Measurements from ENCODE around the gene RGS14.
"Not testable (repeated sequence)": the region's sequence is repeated elsewhere in the genome, so short reads cannot be mapped to it uniquely, and the experiment has no call there.

Gene RGS14

DNA sequence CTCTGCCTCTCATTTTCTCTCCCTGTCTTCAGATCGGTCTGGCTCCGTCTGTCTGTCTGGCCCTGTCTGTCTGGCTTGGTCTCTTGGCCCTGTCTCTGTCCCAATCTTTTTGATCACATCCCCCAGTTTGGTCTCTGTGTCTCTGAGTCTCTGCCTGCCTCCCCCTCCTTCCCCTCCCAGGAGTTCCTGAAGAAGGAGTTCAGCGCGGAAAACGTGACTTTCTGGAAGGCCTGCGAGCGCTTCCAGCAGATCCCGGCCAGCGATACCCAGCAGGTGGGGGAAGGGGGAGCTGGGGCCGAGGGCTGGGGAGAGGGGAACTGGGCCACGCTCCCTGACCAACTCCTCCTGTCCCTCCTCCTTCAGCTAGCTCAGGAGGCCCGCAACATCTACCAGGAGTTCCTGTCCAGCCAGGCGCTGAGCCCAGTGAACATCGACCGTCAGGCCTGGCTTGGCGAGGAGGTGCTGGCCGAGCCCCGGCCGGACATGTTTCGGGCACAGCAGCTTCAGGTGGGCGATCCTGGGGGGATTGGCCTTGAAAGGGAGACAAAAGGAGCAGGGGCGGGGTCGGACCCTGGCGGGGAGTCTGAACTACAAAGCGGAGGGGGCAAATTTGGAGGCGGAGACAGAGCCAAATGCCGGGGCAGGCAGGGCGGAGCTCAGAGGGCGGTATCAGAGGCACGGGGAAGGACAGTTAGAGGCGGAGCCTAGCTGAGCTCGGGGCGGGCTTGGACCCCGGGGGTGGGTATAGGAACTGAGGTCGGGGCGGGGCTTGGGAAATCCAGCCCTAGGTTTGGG, 9.0 kb downstream of the RGS14 start:
- DNase-seq = no peak

DNA sequence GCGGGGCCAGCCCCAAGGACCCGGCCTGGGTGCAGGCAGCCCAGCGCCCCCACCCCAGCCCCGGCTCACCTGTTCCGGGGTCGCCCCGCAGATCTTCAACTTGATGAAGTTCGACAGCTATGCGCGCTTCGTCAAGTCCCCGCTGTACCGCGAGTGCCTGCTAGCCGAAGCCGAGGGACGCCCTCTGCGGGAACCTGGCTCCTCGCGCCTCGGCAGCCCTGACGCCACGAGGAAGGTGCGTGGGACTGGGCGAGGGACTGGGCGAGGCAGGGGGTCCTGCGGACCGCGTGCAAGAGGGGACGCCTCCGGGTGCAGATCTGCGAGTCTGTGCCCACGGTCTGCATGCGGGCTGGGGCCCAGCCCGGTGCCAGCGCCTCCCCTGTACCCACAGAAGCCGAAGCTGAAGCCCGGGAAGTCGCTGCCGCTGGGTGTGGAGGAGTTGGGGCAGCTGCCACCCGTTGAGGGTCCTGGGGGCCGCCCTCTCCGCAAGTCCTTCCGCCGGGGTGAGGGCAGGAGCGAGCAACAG, 9.7 kb downstream of the RGS14 start:
- no peak for DNase-seq

DNA sequence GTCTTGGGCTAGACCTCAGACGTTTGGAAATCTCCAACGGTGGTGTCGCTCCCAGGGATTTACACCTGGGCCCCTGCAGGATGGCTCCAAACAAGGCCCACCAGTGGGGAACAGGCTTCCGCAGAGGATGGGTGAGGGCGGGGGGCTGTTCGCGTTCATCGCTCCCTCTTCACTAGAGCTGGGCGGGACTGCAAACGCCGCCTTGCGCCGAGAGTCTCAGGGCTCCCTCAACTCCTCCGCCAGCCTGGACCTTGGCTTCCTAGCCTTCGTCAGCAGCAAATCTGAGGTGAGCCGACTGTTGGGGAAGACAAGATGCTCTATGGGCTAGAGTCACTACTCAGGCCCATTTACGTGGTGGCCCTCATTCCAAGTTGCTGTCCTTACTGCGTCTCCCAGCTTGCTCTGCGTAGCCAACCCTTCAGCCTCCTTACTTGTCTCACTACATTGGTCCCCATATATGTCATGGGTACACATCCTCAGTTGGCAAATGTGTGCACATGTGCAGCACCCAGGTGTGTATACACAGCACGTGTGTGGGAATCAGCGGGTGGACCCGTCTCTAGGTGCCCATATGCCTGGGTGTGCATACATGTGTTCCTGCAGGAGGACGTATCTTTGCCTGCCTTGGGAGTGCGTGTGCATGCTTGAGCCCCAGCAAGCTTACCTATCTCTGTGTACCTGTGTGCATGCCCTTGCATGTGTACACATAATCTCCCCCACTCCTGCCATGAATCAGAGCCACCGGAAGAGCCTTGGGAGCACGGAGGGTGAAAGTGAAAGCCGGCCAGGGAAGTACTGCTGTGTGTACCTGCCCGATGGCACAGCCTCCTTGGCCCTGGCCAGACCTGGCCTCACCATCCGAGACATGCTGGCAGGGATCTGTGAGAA, 10.5 kb downstream of the RGS14 start:
- DNase-seq = no peak

DNA sequence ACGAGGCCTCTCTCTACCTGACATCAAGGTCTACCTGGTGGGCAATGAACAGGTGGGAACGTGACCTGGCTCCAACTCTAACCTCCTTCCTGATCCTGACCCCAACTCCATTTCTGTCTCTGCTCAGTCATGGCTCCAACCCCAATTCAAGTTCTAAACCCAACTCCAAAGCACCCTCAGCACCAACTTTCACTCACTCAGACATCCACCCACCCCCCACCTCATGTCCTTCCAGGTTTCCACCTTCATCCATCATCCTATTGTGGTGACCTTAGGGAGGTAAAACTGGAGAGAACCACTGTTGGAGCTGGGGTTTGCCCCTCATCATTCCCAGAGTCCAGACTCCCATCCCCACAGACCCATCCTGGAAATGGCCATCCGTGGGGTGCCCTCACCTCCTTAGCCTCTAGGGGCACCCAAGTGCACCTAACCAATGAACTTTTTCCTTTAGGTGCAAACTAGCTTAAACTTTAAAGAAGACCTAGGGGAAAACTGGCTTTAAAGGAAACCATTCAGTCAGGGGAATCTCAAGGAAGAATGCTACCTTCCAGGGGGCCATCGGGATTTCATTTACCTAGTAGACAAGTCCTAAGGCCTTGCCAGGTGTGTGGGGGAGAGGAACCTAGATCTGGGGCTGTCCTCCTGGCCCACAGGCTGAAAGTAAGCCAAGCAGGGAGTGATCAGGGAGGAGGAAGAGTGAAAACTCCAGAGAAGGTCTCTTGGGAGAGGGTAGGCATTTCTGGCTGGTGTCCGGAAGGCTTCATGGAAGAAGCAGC, 11.3 kb downstream of the RGS14 start:
- no peak for DNase-seq

DNA sequence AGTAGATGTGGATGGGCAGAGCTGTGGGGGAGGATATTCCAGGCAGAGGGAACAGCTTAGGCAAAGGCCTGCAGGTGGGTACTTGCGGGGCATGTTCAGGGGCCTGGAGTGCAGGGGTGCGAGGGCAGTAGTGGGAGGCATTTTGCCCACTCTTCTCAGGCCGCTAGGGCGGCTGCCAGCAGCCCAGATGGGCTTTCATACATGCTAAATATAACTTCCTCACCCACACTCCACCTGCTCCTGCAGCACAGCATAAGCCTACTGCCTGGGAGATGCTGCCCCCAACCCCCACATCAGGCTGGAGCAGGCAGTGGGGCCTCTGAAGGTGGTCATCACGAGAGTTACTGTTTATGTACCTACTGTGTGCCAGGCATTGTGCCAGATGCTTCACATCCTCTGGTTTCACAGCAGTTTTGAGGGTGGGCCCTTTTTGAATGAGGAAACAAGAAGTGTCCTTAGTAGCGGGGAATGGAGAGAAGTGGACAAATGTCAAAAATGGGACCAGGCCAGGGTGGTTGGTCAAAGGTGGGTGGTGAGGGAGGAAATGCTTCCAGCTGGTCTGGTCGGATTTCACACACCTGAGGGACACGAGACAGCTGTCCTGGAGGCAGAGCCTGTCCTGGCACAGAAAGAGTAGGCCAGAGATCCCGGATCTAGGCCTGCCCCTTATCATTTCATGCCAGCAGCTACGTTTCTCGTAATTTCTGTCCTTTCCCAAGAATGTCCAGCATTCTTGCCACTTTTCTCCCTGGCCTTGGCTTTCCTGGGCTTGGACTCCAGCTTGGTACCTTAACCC, 12.1 kb downstream of the RGS14 start:
- no peak for DNase-seq

DNA sequence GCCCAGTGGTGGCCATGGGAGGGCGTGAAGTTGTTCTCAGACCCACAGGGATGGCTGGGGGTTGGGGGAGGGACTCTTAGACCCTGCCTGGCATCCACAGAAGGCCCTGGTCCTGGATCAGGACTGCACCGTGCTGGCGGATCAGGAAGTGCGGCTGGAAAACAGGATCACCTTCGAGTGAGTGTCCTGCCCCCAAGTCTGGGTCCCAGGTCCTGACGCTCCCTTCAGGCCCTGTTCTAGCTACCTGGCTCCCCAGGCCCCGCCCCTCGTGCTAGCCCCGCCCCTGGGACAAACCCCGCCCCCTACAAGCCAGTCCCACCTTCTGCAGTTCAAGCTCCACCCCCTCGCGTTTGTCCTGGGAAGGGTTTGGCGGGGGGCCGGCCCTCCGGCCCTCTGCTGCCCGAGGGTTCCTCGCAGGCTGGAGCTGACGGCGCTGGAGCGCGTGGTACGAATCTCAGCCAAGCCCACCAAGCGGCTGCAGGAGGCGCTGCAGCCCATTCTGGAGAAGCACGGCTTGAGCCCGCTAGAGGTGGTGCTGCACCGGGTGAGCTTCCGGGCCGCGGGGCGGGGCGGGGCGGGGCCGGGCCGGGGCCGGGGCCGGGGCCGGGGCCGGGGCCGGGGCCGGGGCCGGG, 12.9 kb downstream of the RGS14 start:
- DNase-seq = peak; percentile 62

DNA sequence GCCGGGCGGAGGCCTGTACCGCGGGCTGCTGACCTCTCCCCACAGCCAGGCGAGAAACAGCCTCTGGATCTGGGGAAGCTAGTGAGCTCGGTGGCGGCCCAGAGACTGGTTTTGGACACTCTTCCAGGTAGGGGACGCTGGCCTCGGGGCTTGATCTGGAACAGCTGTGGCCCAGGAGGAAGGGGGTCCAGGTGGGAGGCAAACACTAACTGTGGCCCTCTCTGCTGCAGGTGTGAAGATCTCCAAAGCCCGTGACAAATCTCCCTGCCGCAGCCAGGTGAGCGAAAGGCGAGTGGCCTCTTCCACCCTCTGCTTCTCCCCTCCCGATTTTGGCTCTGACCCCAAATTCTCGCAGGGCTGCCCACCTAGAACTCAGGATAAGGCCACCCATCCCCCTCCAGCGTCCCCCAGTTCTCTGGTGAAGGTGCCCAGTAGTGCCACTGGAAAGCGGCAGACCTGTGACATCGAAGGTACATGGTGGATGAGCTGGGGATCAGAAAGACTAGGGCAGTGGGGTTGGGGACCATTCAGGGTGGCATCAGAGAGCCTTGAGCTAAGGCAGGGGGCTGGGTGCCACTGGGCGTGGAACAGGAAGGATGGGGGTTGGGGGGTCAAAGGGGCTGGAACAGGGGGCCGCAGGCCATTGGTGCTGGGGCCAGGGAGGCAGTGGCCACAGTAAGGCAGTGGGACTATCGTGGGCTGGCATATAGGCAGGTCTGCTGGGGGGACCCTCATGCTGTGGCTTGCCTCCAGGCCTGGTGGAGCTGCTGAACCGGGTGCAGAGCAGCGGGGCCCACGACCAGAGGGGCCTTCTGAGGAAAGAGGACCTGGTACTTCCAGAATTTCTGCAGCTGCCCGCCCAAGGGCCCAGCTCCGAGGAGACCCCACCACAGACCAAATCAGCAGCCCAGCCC, 13.7 kb downstream of the RGS14 start:
- no peak for DNase-seq

DNA sequence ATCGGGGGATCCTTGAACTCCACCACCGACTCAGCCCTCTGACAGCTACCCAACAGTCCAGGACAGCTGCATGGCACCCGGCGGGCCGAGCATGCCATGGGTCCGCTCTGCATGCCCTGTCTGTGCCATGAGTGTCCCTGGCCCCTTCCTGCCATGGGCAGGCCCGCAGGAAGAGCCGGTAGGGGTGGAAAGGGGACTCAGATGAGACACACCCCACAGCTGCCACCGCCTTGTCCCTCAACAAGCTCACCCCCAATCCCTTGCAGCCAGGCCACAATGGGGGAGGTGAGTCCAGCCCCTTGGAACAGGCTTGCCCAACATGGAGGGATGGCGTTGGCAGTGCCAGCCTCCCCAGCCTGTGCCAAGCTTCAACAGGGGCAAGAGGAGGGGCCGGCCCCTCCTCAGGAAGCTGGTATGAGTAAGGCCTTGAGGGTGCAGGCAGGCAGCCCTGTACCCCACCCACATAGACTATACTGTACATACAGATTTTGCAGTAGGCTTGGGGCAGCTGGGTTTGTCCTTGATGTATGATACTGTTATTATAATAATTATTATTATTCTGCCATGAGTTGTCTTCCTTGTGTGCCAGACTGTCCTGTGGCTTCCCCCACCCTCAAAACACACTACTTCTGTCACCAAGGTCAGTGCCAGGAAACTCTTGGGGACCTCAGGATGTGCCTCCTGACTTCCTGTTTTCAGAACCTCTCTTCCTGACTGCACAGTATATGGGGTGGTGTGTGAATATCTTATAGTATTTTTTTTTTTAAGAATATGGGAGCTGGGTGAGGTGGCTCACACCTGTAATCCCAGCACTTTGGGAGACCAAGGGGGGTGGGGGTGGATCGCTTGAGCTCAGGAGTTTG, 14.5 kb downstream of the RGS14 start:
- DNase-seq = no peak

DNA sequence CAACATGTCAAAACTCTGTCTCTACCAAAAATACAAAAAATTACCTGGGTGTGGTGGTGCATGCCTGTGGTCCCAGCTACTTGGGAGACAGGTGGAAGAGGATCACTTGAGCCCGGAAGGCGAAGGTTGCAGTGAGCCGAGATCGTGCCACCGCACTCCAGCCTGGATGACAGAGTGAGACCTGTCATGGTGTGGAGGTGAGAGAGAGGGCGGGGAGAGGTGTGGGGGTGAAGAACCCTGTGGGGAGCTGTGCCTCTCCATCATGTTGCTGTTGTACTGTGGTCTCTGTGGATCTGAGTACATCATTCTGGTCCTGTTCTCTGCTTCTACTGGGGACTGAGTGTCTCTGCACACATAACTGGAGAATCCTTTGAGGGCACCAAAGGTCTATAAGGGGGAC, 15.2 kb downstream of the RGS14 start:
- DNase-seq = no peak

DNA sequence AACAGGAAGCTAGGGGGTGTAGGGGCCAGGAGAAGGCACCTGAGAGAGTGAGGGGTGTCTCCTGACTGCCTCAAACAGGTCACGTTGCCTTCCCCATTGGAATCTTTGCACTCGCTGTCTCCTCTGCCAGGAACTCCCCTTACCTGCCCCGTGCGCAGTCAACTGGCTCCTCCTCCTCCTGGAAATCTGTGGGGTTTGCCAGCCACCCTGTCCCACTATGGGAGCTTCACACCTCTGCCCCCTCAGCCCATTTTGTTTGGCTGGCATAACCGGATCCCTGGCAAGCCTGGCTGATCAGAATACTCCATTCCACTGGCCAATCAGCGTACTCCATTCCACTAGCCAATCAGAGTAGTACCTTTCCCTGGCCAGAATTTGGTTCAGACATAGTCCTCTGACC, 16.1 kb downstream of the RGS14 start:
- DNase-seq = no peak

DNA sequence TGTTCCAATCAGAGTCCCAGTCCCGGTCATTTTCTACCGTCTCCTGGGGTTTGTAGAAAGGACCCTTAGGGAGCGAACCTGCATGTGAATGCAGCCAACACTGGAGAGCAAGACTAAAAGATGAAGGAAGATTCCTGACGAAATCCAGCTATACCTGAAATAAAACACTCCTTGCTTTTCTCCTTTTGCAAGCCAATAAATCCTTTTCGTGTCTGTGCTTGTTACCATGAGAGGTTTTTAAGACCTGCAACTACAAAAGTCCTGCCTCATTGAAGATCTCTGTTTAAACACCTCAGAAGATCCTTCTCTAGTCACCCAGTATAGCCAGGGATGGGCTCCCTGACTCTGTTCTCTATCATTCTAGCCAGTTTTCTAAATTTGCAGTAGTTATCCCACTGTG, 16.5 kb downstream of the RGS14 start:
- DNase-seq = no peak

DNA sequence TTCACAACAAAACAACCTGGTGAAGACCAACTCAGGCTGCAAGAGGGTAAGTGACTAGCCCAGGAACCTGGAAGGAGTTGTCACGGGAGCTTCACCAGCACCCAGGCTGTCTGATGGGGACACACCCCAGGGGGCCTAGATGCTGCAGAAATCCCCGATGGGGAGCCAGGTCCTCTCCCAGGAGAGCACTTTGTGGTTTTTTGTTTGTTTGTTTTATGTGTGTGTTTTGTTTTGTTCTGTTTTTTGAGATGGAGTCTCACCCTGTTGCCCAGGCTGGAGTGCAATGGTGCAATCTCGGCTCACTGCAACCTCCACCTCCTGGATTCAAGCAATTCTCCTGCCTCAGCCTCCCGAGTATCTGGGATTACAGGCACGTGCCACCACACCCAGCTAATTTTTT, 17.8 kb downstream of the RGS14 start:
- not testable (repeated sequence) for DNase-seq

DNA sequence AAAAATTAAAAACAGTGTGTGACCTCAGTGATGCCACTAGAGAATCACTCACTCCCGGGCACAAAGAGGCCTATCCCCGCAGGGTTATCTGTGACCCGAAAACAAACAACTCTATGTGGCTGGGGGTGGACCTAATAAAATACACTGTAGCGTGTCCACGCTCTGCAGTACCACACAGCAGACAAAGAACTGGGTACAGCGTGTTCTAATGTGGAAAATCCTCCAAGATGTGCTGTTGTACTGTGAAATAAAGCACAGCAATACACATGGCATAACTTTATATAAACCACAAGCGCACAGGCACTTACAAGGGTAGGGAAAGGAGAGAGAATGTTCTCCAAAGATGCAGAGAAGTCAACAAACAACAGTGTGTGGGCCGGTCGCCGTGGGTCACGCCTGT, 18.4 kb downstream of the RGS14 start:
- DNase-seq = no peak

DNA sequence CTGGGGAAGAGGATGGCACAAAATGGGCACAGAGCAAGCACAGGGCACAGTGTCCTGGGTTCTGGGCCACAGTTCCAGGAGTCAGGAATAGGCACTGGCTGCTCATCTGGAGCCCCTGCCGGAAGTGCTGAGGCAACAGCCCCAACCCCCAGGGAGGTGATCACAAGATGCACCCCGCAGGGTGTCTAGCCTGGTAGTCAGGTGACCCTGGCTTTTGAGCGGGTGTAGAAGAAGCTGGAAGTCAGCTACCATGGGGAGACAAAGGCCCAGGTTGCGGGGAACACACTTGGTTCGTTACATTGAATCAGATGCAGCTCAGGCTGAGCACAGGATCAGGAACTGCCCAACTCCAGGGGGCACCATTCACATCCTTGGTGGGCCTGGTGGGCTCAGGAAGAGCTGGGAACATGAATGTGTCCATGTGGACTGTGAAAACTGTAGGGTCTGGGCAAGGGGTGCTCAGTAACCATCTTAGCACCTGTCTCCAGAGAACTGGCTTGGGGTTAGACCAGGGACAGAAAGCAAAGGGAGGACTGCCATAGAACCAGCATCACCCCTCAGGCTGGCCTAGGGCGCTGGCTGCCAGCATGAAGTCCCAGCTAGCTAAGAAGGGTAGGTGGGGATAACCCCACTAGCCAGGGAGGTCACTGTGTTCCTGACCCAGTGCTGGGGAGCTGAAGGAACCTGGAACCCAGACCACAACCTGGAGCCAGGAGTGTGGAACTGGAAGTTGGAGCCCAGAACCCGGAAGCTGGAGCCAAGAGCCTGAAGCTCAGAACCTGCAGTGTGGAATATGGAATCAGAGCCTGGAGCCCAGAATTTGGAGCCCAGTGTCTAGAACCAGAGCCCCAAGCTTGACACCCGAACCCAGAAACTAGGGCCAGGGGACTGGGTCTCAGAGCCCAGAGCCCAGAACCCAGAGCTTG, 20.4 kb downstream of the RGS14 start:
- DNase-seq = no peak

DNA sequence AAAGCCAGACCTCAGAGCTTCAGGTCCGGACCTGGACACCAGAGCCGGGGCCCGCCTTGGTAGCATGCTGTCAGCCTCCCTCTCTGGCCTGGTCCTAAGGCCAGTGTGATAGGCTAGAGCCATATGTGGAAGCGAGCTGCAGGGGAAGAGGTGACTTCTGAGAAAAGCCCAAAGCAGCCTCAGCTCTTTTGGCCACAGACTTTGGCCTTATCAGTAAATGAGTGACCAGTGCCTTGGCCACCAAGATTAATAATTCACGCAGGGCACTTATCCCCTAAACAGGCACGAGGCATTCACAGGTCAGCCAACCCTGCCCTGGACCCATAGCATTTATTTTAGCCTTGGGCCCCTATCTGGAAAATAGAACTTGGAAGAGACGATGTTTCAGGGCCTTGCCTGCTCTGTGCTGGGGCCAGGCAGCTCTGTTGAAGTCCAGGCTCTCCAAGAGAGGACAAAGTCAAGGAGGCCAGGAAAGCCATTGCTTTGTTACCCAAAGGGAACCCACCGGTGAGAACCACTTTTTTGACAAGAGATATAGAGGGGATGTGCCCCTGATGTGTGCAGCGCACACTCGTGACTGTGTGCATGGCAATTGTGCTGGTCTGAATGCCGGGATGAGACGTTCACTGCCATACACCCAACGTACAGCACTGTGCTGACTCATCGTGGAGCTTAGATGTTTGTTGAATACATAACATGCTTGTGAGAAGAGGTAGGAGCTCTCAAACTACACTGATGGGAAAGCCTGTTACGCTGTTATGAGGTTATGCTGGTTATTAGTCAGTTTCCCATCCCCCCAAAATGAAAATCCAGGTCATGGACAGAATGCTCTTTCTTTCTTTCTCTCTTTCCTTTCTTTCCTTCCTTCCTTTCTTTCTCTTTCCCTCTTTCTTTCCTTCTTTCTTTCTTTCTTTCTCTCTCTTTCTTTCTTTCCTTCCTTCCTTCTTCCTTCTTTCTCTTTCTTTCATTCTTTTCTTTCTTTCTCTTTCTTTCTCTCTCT, 21.5 kb downstream of the RGS14 start:
- DNase-seq = no peak

DNA sequence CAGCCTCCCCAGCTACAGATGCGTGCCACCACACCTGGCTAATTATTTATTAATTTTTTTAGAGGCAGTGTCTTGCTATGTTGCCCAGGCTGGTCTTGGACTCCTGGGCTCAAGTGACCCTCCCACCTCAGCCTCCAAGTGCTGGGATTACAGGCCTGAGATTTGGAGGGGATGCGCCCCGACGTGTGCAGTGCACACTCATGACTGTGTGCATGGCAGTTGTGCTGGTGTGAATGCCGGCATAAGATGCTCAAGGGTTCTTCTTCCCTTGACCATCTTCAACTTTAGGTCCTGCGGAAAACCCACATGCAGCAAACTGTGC, 23.0 kb downstream of the RGS14 start:
- DNase-seq = no peak

DNA sequence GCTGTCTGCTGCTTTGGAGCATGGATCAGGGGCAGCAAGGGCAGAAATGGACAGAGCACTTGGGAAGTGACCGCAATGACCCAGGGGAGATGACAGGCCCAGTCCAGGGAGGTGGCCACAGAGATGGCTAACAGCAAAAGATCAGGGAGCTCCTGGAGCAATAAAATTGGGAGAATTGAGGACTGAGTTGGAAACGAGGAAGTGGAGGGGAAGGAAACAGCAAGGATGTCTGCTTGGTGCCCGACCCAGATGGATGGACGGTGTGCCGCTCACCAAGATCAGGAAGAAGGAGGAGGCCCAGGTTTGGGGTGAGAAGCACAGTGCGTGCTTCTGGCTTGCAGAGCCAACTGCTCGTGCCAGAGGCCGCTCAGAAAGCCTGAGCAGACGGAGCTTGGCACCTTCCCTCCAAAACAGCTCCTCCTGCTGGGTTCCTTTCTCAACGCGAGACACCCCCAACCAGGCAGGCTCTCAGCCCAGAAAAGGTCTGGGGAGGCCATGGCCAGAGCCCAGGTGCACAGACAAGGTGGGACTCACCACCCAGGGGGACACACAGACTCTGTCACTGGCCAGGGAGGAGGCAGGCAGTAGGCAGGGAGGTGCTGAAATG, 24.8 kb downstream of the RGS14 start:
- no peak for DNase-seq

All from stimulated activated CD4-positive, alpha-beta T cell treated with anti-CD3 and anti-CD28 coated beads, Interleukin-12 subunit alpha, Interleukin-12 subunit beta, amount 100 ng/mL, for 4 hours (primary cell).